Tibial nerve (tissue), 4 donors: Measurements from ENCODE around the gene GRIA1.

Source experiments
- EP300 ChIP-seq, 2 donors: sonication (generic); formaldehyde crosslinking; IDR thresholded peaks; one replicate each; pipeline ENCODE4 v1.6.1; 2017; ENCODE audit warnings: antibody characterized with exemption in 2 of 2, mild to moderate bottlenecking in 1 of 2
- POLR2A ChIP-seq, 2 donors: fragments of 450-650 bp; IDR thresholded peaks; one replicate each; pipeline ENCODE4 v1.6.1; 2017; ENCODE audit warnings: antibody characterized with exemption in 2 of 2, mild to moderate bottlenecking in 2 of 2, moderate library complexity in 2 of 2
- TF ChIP-seq, protein P1 (sequence below), 5 experiments: fragments of 200-600 bp in 3 of 5; fragments of 450-650 bp in 2 of 5; sonication (generic) in 3 of 5; IDR thresholded peaks; one replicate each; pipeline ENCODE4 v1.5.1; 2016 to 2019; ENCODE audit warnings: antibody characterized with exemption in 5 of 5, mild to moderate bottlenecking in 3 of 5, moderate library complexity in 2 of 5

DNA sequence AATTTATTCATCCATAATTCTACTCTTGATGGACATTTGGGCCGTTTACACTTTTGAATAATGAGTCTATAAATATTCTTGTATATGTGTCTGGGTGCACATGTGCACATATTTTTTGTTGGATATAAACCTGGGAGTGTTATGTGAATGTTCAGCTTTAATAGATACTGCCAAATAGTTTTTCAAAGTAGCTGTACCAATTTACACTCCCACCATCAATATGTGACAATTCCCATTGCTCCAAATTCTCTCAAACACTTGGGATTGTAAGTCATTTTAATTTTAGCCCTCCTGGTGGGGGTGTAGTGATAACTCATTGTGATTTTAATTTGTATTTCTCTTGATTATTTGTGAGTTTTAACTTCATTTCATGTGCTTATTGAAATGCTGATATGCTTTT, 114.9 kb downstream of the GRIA1 start:
- TF ChIP-seq, protein P1, sequence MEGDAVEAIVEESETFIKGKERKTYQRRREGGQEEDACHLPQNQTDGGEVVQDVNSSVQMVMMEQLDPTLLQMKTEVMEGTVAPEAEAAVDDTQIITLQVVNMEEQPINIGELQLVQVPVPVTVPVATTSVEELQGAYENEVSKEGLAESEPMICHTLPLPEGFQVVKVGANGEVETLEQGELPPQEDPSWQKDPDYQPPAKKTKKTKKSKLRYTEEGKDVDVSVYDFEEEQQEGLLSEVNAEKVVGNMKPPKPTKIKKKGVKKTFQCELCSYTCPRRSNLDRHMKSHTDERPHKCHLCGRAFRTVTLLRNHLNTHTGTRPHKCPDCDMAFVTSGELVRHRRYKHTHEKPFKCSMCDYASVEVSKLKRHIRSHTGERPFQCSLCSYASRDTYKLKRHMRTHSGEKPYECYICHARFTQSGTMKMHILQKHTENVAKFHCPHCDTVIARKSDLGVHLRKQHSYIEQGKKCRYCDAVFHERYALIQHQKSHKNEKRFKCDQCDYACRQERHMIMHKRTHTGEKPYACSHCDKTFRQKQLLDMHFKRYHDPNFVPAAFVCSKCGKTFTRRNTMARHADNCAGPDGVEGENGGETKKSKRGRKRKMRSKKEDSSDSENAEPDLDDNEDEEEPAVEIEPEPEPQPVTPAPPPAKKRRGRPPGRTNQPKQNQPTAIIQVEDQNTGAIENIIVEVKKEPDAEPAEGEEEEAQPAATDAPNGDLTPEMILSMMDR (IDR thresholded peaks at IDR 0.05), result no peak
- TF ChIP-seq EP300 (IDR thresholded peaks at IDR 0.05), result no peak
- TF ChIP-seq POLR2A (IDR thresholded peaks at IDR 0.05), result no peak
